EL (cell line): Measurements from ENCODE around the gene TNFRSF25.
A peak's percentile ranks its signal among the peaks of the same experiment; 100 is the strongest.

Source experiments
- DNase-seq: peaks from one replicate; pipeline ENCODE4 v3.0.0-alpha.2; 2016

The TNFRSF25 gene

DNA sequence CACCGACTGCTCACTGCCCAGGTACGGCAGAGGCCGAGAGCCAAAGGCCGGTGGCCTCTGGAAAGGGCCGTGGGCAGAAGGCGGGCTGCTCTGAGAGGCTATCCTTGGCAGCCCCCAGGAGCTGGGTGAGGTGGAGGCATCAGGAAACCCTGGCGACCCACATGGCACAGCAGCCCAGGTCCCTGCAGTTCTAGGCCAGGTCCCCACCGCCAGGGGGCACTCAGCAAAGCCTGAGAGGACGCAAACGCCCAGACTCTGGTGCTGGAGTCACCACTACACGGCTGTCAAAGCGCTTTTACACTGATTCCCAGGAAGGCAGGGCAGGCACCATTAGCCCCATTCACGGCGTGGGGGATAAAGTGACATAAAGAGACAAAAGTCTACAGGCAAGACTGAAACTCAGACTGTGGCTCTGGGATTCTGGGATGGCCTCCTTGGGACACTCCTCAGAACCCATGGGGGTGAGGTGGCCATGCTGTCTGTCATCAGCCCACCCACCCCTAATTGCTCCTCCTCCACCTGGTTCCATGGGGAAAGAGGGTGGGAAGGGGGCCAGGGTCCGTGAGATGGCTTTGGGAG lies 20.5 kb upstream of the TNFRSF25 start:
- DNase-seq: peak; percentile 86

- no peak for DNase-seq
Observed at GRCh38 chr1:6485168-6486101, 19.5 kb upstream of the TNFRSF25 start.

DNA sequence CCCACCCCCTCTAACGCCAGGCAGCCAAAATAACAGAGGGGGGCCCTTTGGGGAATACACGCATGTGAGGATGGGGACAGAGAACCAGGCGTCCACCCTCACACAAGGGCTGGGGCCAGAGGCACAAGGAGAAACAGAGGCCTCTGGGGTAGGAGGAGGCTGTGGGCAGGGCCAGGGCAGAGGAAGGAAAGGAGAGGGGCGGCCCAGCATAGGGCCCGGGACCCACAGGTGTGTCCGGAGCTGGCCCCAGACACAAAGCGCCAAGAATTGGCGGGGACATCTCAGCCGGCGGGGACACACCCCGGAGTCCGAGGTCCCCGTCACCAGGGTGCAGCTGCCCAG lies 18.8 kb upstream of the TNFRSF25 start:
- DNase-seq: no peak

- no peak for DNase-seq
Observed at GRCh38 chr1:6483761-6484117, 17.8 kb upstream of the TNFRSF25 start.

DNA sequence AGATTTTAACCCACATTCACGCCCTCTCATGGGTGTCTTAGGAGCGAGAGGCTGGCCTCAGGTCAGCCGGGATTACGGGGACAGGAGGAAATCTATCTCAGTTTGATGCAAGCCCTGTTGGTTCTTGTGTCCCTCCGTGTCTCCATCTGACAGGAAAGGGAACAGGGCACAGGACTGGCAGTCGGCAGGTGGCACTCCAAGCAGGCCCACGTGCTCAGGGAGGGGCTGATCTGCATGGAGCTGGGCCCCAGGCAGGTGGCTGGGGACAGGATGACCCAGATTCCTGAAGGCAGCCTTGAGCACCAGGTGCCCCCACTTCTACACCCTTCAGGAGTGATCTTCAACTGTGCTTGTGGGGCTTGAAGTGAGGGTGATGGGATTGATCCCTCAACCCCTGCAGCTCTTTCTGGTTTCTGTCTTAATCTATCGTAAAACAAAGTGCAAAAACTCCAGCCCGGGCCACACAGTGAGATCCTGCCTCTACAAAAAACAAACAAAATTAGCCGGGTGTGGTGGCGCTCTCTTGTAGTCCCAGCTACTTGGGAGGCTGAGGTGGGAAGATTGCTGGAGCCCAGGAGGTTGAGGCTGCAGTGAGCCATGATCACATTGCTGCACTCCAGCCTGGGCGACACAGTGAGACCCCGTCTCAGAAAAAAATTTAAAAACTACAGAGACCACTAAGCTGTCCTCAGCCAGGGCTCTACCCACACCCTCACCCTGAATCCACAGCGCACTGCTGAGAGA lies 17.2 kb upstream of the TNFRSF25 start:
- DNase-seq: no peak

DNA sequence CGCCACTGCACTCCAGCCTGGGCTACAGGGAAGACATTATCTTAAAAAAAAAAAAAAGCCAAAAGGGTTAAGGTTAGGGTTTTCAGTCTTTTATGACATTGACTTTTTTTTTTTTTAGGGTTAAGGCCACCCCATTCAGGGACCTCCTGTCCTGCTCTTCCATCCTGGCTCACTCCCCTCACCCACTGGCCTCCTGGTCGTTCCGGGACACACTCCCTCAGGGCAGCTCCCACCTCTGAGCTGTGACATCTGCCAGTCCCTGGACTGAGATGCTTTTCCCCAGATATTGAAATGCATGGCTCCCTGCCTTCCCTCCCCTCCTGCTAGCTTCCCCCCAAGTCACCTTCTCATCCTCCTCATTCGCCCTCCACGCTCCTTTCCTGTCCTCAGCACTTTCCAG lies 15.8 kb upstream of the TNFRSF25 start:
- DNase-seq: no peak

- DNase-seq: no peak
Observed at GRCh38 chr1:6477039-6477820, 11.3 kb upstream of the TNFRSF25 start.

- no peak for DNase-seq
Observed at GRCh38 chr1:6476483-6476882, 10.5 kb upstream of the TNFRSF25 start.

DNA sequence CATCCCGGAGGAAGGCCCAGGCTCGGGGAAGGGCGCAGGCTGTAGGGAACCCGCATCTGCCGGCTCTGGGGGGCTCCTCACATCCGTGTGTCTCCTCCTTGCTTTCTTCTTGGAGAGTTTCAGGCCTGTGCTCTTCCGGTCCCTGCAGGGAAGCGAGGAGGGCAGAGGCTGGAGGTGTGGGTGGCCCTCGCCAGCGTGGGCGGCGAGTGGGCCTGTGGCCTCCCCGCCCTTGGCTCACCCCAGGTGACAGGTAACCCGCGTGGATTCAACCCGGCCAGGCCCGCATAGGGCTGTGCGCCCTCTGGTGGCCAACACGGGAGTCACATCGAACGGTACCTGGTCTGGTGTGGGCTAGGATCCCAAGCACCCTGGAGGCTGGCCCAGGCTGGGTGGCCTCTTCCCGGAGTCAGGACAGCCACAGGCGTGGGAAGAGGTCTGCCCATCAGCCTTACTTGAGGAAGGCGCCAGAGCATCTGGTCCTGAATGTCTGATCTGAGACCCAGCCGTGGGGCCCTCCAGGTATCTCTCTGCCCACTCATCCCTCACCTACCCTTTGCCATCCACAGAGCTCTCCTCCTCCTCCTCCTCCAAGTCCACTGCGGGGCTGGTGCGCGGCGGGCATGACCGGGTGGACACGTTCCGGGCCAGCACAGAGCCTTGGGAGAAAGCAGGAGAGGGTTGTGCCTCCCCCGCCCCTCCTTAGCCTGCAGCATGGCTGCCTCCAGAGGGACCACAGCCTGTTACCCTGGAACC lies 9.6 kb upstream of the TNFRSF25 start:
- peak; percentile 45 for DNase-seq

DNA sequence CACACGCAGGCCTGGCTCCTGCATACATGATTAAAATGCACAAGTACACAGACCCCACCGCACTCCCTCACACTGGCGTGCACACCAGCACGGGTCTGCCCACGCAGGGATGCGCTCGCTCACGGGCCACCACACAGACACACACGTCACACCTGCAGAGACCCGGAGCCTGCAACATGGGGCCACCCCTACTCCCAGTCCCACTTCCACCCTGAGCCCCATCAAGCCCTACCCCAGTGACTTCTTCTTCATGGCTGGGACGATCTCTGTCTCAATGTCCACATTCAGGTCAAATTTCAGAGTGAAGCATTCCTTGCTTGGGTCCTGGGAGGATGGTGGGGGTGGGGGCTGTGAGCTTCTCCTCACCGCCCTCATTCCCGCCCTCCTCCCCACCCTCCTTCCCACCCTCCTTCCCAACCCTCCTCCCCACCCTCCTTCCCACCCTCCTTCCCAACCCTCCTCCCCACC lies 8.9 kb upstream of the TNFRSF25 start:
- no peak for DNase-seq

DNA sequence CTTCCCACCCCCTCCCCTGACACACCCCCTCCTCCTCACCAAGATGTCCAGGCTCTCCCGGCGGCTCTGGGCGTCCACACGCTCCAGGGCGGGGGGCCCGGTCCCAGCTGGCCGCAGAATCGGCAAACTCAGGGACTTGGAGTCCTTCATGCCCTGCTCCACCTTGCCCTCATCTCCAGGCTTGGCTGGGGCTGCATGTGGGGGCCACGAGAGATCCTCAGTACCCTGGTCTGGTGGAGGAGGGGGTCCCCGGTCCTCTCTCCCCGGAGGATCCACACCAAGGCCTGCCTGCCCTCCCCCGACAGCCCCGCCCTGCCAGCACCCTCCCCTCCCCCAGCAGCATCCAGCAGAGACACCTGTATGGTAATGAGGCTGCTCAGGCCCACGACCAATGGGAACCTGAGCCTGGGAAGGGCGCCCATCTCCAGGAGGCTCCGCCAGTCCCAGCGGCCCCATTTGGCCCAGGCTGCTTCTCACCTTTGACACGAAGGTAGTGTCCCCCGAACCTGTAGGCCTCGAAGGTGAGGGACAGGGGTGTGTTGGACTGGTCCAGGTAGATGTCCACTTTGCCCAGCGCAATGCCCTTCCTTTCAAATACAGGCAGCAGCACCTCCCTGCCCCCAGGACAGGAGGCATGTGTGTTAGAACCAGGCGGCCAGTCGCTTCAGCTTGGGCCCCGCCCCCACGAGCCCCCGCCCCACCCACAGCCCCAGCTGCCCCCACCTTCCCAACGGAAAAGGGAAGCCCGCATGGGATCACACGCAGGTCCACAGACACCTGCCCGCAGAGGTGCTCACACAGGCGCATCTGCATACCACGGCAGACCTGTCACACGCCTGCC lies 8.2 kb upstream of the TNFRSF25 start:
- no peak for DNase-seq

DNA sequence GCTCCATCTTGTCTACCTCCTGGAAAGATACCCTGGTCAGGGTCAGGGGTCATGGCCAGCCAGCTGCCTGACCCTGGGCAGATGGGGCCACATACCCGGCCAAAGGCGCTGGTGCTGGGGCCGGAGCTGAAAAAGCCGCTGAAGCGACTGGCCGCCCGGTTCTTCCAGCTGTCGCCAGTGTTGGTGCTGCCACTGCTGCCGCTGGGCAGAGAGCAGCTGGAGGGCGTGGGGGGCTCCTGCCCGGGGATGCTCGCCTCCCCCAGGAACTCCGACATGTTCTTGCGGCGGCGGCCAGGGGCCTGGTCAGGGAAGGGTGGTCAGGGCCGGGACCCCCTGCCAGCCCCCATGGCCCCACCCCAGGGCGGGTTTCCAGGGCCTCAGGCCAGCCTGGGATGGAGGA lies 7.2 kb upstream of the TNFRSF25 start:
- DNase-seq: no peak

- DNase-seq: no peak
Observed at GRCh38 chr1:6472391-6472790, 6.4 kb upstream of the TNFRSF25 start.

GRCh38 chr1:6471970-6472368 lies 6.0 kb upstream of the TNFRSF25 start:
- no peak for DNase-seq

DNA sequence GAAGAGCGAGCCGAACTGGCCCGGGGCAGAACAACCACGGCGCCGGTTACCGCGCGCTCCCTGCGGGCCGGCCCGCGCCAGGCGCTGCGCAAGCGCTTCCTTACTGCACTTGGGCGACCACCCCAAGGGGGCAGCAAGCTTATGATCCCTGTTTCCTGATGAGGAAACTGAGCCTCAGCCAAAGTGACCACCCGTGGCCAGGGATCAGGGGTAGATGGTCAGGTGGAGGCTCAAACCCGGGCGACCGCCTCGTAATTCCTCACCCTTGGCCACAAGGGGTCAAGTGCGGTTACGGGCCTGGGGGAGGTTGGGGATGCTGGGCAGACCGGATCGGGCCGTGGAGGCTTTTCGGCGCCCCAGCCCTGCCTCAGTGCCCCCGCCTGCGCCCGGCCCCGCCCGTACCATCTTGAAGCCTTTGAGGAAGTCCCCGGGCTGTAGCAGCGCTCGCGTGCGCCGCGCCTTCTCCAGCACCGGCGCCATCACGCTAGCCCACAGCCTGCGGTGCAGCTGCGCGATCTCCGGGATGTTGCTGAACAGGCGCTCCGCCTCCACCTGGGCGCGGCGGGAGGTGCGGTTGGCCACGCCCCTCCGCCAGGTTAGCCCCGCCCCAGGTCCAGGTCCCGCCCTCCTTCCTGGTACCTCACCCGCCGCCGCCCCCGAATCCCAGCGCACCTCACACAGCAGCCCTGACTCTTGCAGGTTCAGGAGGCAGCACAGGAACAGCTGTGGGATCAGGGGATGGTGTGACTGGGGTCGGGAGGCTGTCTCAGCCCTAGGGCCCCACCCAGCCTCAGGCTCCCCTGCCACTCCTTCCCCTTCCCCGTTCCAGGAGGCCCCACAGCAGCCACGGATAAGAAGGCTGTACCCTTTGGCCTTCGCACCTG lies 5.4 kb upstream of the TNFRSF25 start:
- no peak for DNase-seq

DNA sequence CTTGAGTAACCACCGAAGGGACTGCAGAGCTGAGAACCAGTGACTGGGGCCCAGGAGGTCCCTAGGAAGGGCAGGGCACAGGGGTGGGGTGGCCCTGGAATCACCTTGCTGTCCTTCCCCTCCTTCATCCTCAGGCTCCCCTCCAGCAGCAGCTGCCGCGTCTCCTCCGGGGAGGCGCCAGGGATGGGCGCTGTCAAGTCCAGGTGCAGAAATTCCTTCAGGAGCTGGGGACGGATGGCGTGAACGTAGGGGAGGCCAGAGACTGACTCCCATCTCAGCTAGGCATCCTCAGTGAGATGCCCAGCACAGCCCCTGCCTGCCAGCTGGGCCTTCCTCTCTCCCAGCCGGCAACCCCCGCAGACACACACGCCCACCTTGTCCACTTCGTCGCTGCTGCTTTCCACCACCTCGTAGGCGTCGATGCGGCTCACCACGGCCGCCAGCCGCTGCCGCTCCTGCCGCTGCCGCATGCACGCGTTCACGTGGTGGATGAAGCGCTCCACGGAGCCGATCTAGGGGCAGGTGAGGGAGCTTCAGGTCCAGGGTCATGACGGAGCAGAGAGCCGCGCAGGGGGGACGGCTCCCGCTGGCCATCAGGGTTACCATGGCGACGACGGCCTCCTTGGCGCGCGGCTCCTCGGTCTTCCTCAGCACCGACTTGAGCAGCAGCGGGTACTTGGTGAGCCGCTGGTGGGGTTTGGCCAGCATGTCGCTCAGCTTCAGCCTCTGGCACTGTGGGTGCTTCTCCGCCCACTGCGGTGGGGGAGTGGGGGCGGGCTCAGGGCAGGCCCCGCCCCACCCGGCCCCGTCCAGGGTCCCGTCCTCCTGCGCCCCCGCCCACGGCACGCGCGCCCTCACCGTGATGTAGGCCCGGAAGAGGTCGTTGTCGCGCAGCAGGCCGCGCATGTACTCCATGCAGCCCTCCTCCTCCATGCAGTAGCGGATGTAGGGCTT lies 4.4 kb upstream of the TNFRSF25 start:
- DNase-seq: no peak

DNA sequence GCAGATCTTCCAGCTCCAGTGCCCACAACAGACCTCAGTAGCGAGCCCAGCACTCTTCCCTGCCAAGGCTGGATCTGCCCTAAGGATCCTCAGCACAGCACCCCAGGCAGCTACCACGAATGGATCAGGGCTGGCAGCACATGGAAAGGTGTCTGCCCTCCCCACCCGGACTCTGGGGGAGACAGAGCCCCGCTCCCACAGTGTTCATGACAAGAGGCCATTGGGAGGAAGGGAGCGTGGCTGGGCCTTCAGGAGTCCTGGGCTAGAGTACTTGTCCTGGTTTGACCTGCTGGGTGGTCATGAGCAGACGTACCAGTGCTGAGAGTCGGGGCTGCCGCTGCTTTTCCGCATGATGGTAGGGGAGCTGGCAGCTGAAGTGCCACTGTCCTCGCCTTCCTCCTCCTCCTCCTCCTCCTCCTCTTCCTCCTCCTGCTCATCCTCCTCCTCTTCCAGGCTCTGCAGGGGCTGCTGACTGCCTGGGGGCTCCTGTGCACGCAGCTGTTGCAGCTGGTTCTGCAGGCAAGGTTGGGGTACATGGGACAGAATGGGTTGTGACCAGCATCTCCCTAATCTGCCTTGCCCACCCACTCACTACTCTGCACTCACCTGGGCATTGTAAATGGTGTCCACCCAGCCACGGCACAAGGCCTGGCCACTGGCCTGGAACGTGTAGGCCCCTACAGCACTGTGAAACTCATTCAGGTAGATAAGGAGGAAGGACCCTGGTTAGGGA lies 2.9 kb upstream of the TNFRSF25 start:
- no peak for DNase-seq
